Astrocyte of the hippocampus (primary cell): ENCODE data around the gene SLC22A8.
"Not testable (repeated sequence)": the region's sequence is repeated elsewhere in the genome, so short reads cannot be mapped to it uniquely, and the experiment has no call there.

ENCODE experiments used
- DNase-seq: peaks from one replicate; pipeline ENCODE4 v3.0.0; 2011; ENCODE audit warnings: low read depth, low spot score

Gene SLC22A8

GRCh38 chr11:62988276-62988675 is 27.4 kb downstream of the SLC22A8 start:
- DNase-seq, result no peak

- no peak for DNase-seq
These were observed 30.4 kb downstream of the SLC22A8 start for GRCh38 chr11:62985041-62985750.

- no peak for DNase-seq
These were observed 31.1 kb downstream of the SLC22A8 start, which contains the start of gene SLC22A6 for GRCh38 chr11:62984451-62984991. Gene SLC22A6 (minus strand): TSS chr11:62984967. CDS start chr11:62984690, 277 bp downstream.

GRCh38 chr11:62983536-62984199 is 32.0 kb downstream of the SLC22A8 start:
- DNase-seq, result no peak

- no peak for DNase-seq
These were observed 33.9 kb downstream of the SLC22A8 start for GRCh38 chr11:62981743-62982142.

GRCh38 chr11:62980133-62980760 is 35.4 kb downstream of the SLC22A8 start:
- DNase-seq, result peak; percentile 36

GRCh38 chr11:62976109-62976508 is 39.5 kb downstream of the SLC22A8 start:
- DNase-seq, result no peak

GRCh38 chr11:62974848-62975522 is 40.7 kb downstream of the SLC22A8 start:
- DNase-seq, result peak; percentile 33

GRCh38 chr11:62965574-62965973 is 50.1 kb downstream of the SLC22A8 start:
- DNase-seq, result no peak

GRCh38 chr11:62962391-62962790 is 53.2 kb downstream of the SLC22A8 start:
- no peak for DNase-seq

GRCh38 chr11:62961017-62961570 is 54.5 kb downstream of the SLC22A8 start:
- DNase-seq, result no peak

- DNase-seq, result no peak
These were observed 56.1 kb downstream of the SLC22A8 start for GRCh38 chr11:62959422-62959980.

GRCh38 chr11:62958547-62959421 is 56.9 kb downstream of the SLC22A8 start:
- DNase-seq, result no peak

GRCh38 chr11:62957147-62957546 is 58.5 kb downstream of the SLC22A8 start:
- no peak for DNase-seq

GRCh38 chr11:62954478-62954877 is 61.2 kb downstream of the SLC22A8 start:
- no peak for DNase-seq

GRCh38 chr11:62953811-62954210 is 61.8 kb downstream of the SLC22A8 start:
- no peak for DNase-seq

- no peak for DNase-seq
These were observed 66.8 kb downstream of the SLC22A8 start for GRCh38 chr11:62948765-62949320.

GRCh38 chr11:62945538-62945937 is 70.1 kb downstream of the SLC22A8 start:
- DNase-seq, result not testable (repeated sequence)
